ENCODE results near the gene CPSF4L. TPM values are rescaled to one million over a fixed set of nuclear protein-coding genes. Genes with fewer than 3 reads are reported as not detected.
A peak's percentile ranks its signal among the peaks of the same experiment; 100 is the strongest.

CPSF4L gene
- total and polyA plus RNA-seq, 7 experiments from 2014 or later = not detected

GRCh38 chr17:73284354-73284753 is 22.7 kb upstream of the CPSF4L start:
- Mint-ChIP-seq H3K4me3 (no peak overlapping the region), H3K36me3 (no peaks in the 10 kb centered on the region), H3K9me3 (peaks cover 0 to 2% (median 0%) of the 10 kb centered on the region in 11 donors), H3K4me1 (peaks cover 0 to 4% (median 0%) of the 10 kb centered on the region in 7 donors), H3K27me3 (peaks cover 0 to 3% (median 0%) of the 10 kb centered on the region in 5 donors), H3K27ac (no peak overlapping the region)
- no peak for DNase-seq
- Histone ChIP-seq H3K9me3 (ENCODE audit: control insufficient read depth in 2 of 3, low read length in 3 of 3) (no peaks in the 10 kb centered on the region), H3K4me3 (ENCODE audit: low read length) (no peak overlapping the region), H3K27me3 (ENCODE audit: control insufficient read depth in 2 of 2, insufficient read depth in 2 of 2, low read length in 2 of 2) (no peaks in the 10 kb centered on the region), H3K36me3 (ENCODE audit: control insufficient read depth in 2 of 3, insufficient read depth in 3 of 3, low read length in 3 of 3) (no peaks in the 10 kb centered on the region), H3K4me1 (ENCODE audit: control insufficient read depth in 2 of 2, insufficient read depth in 2 of 2, low read length in 2 of 2) (no peaks in the 10 kb centered on the region), H3K27ac (ENCODE audit: low read depth, low read length) (no peak overlapping the region)
- ChIA-PET CTCF (no interaction called here), POLR2A (no interaction called here)
- no peak for ATAC-seq
- intact Hi-C loops (cut with micrococcal nuclease) = no loop called here

- peaks cover 0 to 3% (median 0%) of the 10 kb centered on the region in 5 donors for H3K27me3 Mint-ChIP-seq
- peaks cover 0 to 4% (median 0%) of the 10 kb centered on the region in 7 donors for H3K4me1 Mint-ChIP-seq
- no peaks in the 10 kb centered on the region for H3K36me3 Mint-ChIP-seq
- intact Hi-C loops (cut with micrococcal nuclease) = no loop called here
- POLR2A ChIA-PET = no interaction called here
- Histone ChIP-seq H3K4me1 (ENCODE audit: control insufficient read depth in 2 of 2, insufficient read depth in 2 of 2, low read length in 2 of 2) (no peaks in the 10 kb centered on the region), H3K27me3 (ENCODE audit: control insufficient read depth in 2 of 2, insufficient read depth in 2 of 2, low read length in 2 of 2) (no peaks in the 10 kb centered on the region), H3K9me3 (ENCODE audit: control insufficient read depth in 2 of 3, low read length in 3 of 3) (no peaks in the 10 kb centered on the region), H3K4me3 (ENCODE audit: low read length) (no peak overlapping the region), H3K27ac (ENCODE audit: low read depth, low read length) (no peak overlapping the region), H3K36me3 (ENCODE audit: control insufficient read depth in 2 of 3, insufficient read depth in 3 of 3, low read length in 3 of 3) (no peaks in the 10 kb centered on the region)
- CTCF ChIA-PET = no interaction called here
- no peak overlapping the region for H3K27ac Mint-ChIP-seq
- peaks cover 0 to 2% (median 0%) of the 10 kb centered on the region in 11 donors for H3K9me3 Mint-ChIP-seq
- no peak for DNase-seq
- no peak for ATAC-seq
- H3K4me3 Mint-ChIP-seq = no peak overlapping the region
Observed at GRCh38 chr17:73283841-73284282, 22.2 kb upstream of the CPSF4L start.

DNA sequence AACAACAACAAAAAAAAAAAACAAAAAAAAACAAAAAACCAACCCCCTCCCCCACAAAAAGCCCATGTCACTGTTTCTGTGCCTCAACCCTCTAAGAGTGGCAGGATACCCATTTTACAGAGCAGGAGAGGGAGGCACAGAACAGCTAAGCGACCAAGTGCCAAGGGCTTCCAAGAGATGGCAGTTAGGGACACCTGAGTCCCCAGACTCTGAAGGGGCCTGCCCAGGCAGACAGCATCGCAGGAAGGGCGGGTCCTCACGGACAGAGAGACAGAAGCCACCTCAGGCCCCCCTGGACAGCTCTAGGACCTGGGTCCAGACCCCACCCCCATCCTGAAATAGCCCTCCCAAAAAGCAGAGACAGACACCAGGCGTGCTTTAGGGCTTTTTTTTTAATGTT is 21.6 kb upstream of the CPSF4L start:
- ChIA-PET POLR2A (no interaction called here), CTCF (no interaction called here)
- Histone ChIP-seq H3K4me3 (ENCODE audit: low read length) (no peak overlapping the region), H3K9me3 (ENCODE audit: control insufficient read depth in 2 of 3, low read length in 3 of 3) (no peaks in the 10 kb centered on the region), H3K4me1 (ENCODE audit: control insufficient read depth in 2 of 2, insufficient read depth in 2 of 2, low read length in 2 of 2) (no peaks in the 10 kb centered on the region), H3K36me3 (ENCODE audit: control insufficient read depth in 2 of 3, insufficient read depth in 3 of 3, low read length in 3 of 3) (no peaks in the 10 kb centered on the region), H3K27me3 (ENCODE audit: control insufficient read depth in 2 of 2, insufficient read depth in 2 of 2, low read length in 2 of 2) (no peaks in the 10 kb centered on the region), H3K27ac (ENCODE audit: low read depth, low read length) (no peak overlapping the region)
- intact Hi-C loops (cut with micrococcal nuclease) = no loop called here
- Mint-ChIP-seq H3K27ac (no peak overlapping the region), H3K4me3 (no peak overlapping the region), H3K9me3 (no peaks in the 10 kb centered on the region), H3K36me3 (no peaks in the 10 kb centered on the region), H3K27me3 (peaks cover 0 to 3% (median 0%) of the 10 kb centered on the region in 5 donors), H3K4me1 (peaks cover 0 to 6% (median 0%) of the 10 kb centered on the region in 7 donors)
- no peak for ATAC-seq
- DNase-seq = no peak

DNA sequence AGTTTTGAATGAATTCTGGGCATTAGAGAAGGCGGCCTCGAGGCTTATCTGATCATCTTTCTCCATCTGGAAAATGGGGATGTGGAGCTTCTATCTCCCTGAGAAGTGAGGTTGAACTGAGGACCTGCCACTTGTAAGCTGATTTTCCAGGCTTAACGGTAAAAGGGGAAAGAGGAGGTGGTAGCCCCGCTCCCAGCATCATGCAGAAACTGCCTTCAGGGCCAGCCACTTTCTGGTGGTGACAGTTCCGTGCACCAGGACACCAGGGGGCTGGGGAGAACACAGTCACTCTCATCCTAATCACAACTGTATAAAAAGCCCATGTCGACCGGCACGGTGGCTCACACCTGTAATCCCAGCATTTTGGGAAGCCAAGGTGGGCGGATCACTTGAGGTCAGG is 20.9 kb upstream of the CPSF4L start:
- Histone ChIP-seq H3K9me3 (ENCODE audit: control insufficient read depth in 2 of 3, low read length in 3 of 3) (no peaks in the 10 kb centered on the region), H3K27ac (ENCODE audit: low read depth, low read length) (no peak overlapping the region), H3K36me3 (ENCODE audit: control insufficient read depth in 2 of 3, insufficient read depth in 3 of 3, low read length in 3 of 3) (no peaks in the 10 kb centered on the region), H3K27me3 (ENCODE audit: control insufficient read depth in 2 of 2, insufficient read depth in 2 of 2, low read length in 2 of 2) (no peaks in the 10 kb centered on the region), H3K4me1 (ENCODE audit: control insufficient read depth in 2 of 2, insufficient read depth in 2 of 2, low read length in 2 of 2) (no peaks in the 10 kb centered on the region), H3K4me3 (ENCODE audit: low read length) (no peak overlapping the region)
- ATAC-seq (no peak), DNase-seq (no peak)
- POLR2A ChIA-PET = no interaction called here
- Mint-ChIP-seq H3K4me3 (no peak overlapping the region), H3K27me3 (peaks cover 0 to 3% (median 0%) of the 10 kb centered on the region in 5 donors), H3K4me1 (peaks cover 0 to 3% (median 0%) of the 10 kb centered on the region in 7 donors), H3K27ac (no peak overlapping the region), H3K9me3 (no peaks in the 10 kb centered on the region), H3K36me3 (no peaks in the 10 kb centered on the region)
- CTCF ChIA-PET = no interaction called here
- intact Hi-C loops (cut with micrococcal nuclease) = no loop called here

- Mint-ChIP-seq H3K4me1 (peaks cover 0 to 3% (median 0%) of the 10 kb centered on the region in 7 donors), H3K36me3 (no peaks in the 10 kb centered on the region), H3K27me3 (peaks cover 0 to 2% (median 0%) of the 10 kb centered on the region in 5 donors), H3K9me3 (no peaks in the 10 kb centered on the region), H3K4me3 (no peak overlapping the region), H3K27ac (no peak overlapping the region)
- H3K9me3 ChIP-seq (ENCODE audit: control insufficient read depth in 2 of 3, low read length in 3 of 3) = no peaks in the 10 kb centered on the region
- no peak for DNase-seq
- POLR2A ChIA-PET = no interaction called here
- no peaks in the 10 kb centered on the region for H3K36me3 ChIP-seq (ENCODE audit: control insufficient read depth in 2 of 3, insufficient read depth in 3 of 3, low read length in 3 of 3)
- H3K4me3 ChIP-seq (ENCODE audit: low read length) = no peak overlapping the region
- no peak for ATAC-seq
- intact Hi-C loops (cut with micrococcal nuclease) = no loop called here
- H3K27me3 ChIP-seq (ENCODE audit: control insufficient read depth in 2 of 2, insufficient read depth in 2 of 2, low read length in 2 of 2) = no peaks in the 10 kb centered on the region
- H3K4me1 ChIP-seq (ENCODE audit: control insufficient read depth in 2 of 2, insufficient read depth in 2 of 2, low read length in 2 of 2) = no peaks in the 10 kb centered on the region
- CTCF ChIA-PET = no interaction called here
- no peak overlapping the region for H3K27ac ChIP-seq (ENCODE audit: low read depth, low read length)
Observed at GRCh38 chr17:73281928-73282327, 20.2 kb upstream of the CPSF4L start.

- H3K9me3 ChIP-seq (ENCODE audit: control insufficient read depth in 2 of 3, low read length in 3 of 3) = no peaks in the 10 kb centered on the region
- ChIA-PET CTCF (no interaction called here), POLR2A (no interaction called here)
- H3K27ac Mint-ChIP-seq = no peak overlapping the region
- peaks cover 0 to 3% (median 0%) of the 10 kb centered on the region in 7 donors for H3K4me1 Mint-ChIP-seq
- no peaks in the 10 kb centered on the region for H3K36me3 Mint-ChIP-seq
- H3K27me3 Mint-ChIP-seq = no peaks in the 10 kb centered on the region
- no peaks in the 10 kb centered on the region for H3K27me3 ChIP-seq (ENCODE audit: control insufficient read depth in 2 of 2, insufficient read depth in 2 of 2, low read length in 2 of 2)
- no peak overlapping the region for H3K4me3 ChIP-seq (ENCODE audit: low read length)
- intact Hi-C loops (cut with micrococcal nuclease) = no loop called here
- H3K36me3 ChIP-seq (ENCODE audit: control insufficient read depth in 2 of 3, insufficient read depth in 3 of 3, low read length in 3 of 3) = no peaks in the 10 kb centered on the region
- no peak for DNase-seq
- no peak for ATAC-seq
- no peaks in the 10 kb centered on the region for H3K9me3 Mint-ChIP-seq
- no peaks in the 10 kb centered on the region for H3K4me1 ChIP-seq (ENCODE audit: control insufficient read depth in 2 of 2, insufficient read depth in 2 of 2, low read length in 2 of 2)
- H3K4me3 Mint-ChIP-seq = no peak overlapping the region
- H3K27ac ChIP-seq (ENCODE audit: low read depth, low read length) = no peak overlapping the region
Observed at GRCh38 chr17:73280191-73280590, 18.5 kb upstream of the CPSF4L start.

GRCh38 chr17:73279704-73280103 is 18.0 kb upstream of the CPSF4L start:
- no peak overlapping the region for H3K4me3 ChIP-seq (ENCODE audit: low read length)
- Mint-ChIP-seq H3K27ac (no peak overlapping the region), H3K27me3 (no peaks in the 10 kb centered on the region), H3K4me1 (peaks cover 0 to 3% (median 0%) of the 10 kb centered on the region in 7 donors), H3K36me3 (no peaks in the 10 kb centered on the region), H3K9me3 (no peaks in the 10 kb centered on the region), H3K4me3 (peak overlapping the region in 1 of 10 donors; percentile 23)
- H3K9me3 ChIP-seq (ENCODE audit: control insufficient read depth in 2 of 3, low read length in 3 of 3) = no peaks in the 10 kb centered on the region
- no peaks in the 10 kb centered on the region for H3K36me3 ChIP-seq (ENCODE audit: control insufficient read depth in 2 of 3, insufficient read depth in 3 of 3, low read length in 3 of 3)
- CTCF ChIA-PET = no interaction called here
- H3K4me1 ChIP-seq (ENCODE audit: control insufficient read depth in 2 of 2, insufficient read depth in 2 of 2, low read length in 2 of 2) = no peaks in the 10 kb centered on the region
- no peak overlapping the region for H3K27ac ChIP-seq (ENCODE audit: low read depth, low read length)
- no peaks in the 10 kb centered on the region for H3K27me3 ChIP-seq (ENCODE audit: control insufficient read depth in 2 of 2, insufficient read depth in 2 of 2, low read length in 2 of 2)
- ATAC-seq (no peak), DNase-seq (no peak)
- POLR2A ChIA-PET = no interaction called here
- intact Hi-C loops (cut with micrococcal nuclease) = no loop called here

Data from naive thymus-derived CD4-positive, alpha-beta T cell (primary cell).